ENCODE results near the gene RNASE7. TPM values are rescaled to one million over a fixed set of nuclear protein-coding genes. Genes with fewer than 3 reads are reported as not detected.

Gene RNASE7
- total RNA-seq, 1 experiment from 2014 or later: not detected

DNA sequence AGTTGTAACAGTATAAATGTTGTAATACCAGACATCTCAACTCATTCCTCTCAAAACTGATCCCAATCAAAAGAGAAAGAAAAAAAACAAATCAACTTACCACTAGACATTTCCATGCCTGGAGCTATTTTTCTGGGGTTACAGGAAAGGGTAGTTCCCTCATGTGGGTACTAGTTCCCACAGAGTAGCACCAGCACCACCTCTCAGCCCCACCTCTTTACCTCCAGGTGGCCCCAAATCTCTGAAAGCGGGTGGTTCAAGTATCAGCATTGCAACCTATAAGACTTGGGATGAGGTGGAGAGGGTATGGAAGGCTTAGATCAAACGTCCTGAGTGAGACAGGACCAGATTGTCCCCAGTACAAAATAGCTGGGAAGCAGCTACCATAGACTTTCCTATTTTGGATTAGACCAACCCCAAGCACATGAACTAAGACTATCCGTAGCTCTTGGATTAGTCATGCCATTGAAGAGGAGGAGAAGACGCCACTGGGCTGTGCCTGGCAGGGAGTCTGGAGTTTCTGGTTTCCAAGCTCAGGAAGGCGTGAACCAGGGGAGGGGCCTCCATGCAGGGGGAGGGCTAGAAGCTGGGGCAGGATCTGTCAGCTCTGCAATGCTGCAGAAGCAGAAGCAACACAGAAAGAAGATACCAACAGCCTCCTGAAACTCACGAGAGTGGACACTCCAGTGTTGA is 43.3 kb upstream of the RNASE7 start, which contains the start of gene SLC39A2:
SLC39A2 (plus strand) TSS at position 620 of the 693 bp plus-strand sequence. CDS start 154 bp downstream, outside the sequence.
- DNase-seq (ENCODE audit: low read depth, low spot score) (peak; percentile 33), ATAC-seq (peak; percentile 96)
- POLR2A ChIA-PET: interaction anchor here (0.8 to 1.3 kb wide), 2 partner anchors 9 to 28 kb away, joined by 3 to 4 read pairs; no protein-coding TSS in a partner anchor
- Histone ChIP-seq H3K4me2 (ENCODE audit: low read length) (peak within 1 kb of the TSS; percentile 61), H3K36me3 (ENCODE audit: control insufficient read depth in 1 of 2, insufficient read depth in 2 of 2, low read length in 2 of 2) (peaks cover 17 to 29% of the 10 kb centered on the region in 2 experiments; a peak in 3 of 4 replicates), H3K79me2 (ENCODE audit: insufficient read depth, low read length) (no peaks in the 10 kb centered on the region), H3K4me3 (replicated peaks in 1 of 2; ENCODE audit: low read depth in 1 of 2, low read length in 2 of 2) (0 out of 4 replicates have a peak within 1 kb of the TSS, but pooled peaks of 1 of the 2 experiments have one; percentile 7), H3K27me3 (ENCODE audit: insufficient read depth, low read length) (no peaks in the 10 kb centered on the region), H3K4me1 (ENCODE audit: control insufficient read depth in 1 of 2, insufficient read depth in 2 of 2, low read length in 2 of 2) (peaks cover 7 to 13% of the 10 kb centered on the region in 2 experiments; a peak in 3 of 4 replicates), H2AFZ (ENCODE audit: low read depth, low read length, poor library complexity, severe bottlenecking) (no peak within 1 kb of the TSS), H3K9me3 (ENCODE audit: control insufficient read depth in 1 of 2, insufficient read depth in 1 of 2, low read depth in 1 of 2, low read length in 2 of 2) (no peaks in the 10 kb centered on the region), H3K9me2 (ENCODE audit: insufficient read depth) (no peaks in the 10 kb centered on the region), H3K9ac (ENCODE audit: low read length) (no peak within 1 kb of the TSS), H4K20me1 (ENCODE audit: insufficient read depth) (no peaks in the 10 kb centered on the region), H3K27ac (ENCODE audit: low read depth, low read length) (no peak within 1 kb of the TSS)
- intact Hi-C loops (cut with micrococcal nuclease): no loop called here
- CTCF ChIA-PET: interaction anchor here (1.5 to 3.1 kb wide), 5 partner anchors 16 to 141 kb away, joined by 4 to 19 read pairs (median 7); no protein-coding TSS in a partner anchor
- RAD21 ChIA-PET (ENCODE audit: low non-redundant PET in 1 of 2, low total read pairs in 2 of 2, uncharacterized antibody in 2 of 2, unreplicated experiment in 2 of 2): no interaction called here
- no TSS peak for BruUV-seq (replicated peaks)
- TF ChIP-seq SRF (IDR thresholded peaks at IDR 0.05; ENCODE audit: low read depth) (no peak), YY1 (IDR thresholded peaks at IDR 0.05; ENCODE audit: extremely low read depth, insufficient replicate concordance, low read depth, low read length) (no peak), EGR1 (IDR thresholded peaks at IDR 0.05; ENCODE audit: low read depth) (no peak), EZH2 (IDR thresholded peaks at IDR 0.05) (no peak), CEBPB (IDR thresholded peaks at IDR 0.05; ENCODE audit: low read depth) (no peak), FOSL1 (IDR thresholded peaks at IDR 0.05; ENCODE audit: low read depth) (no peak), CBX3 (IDR thresholded peaks at IDR 0.05; ENCODE audit: low read depth) (no peak), POLR2A (IDR thresholded peaks at IDR 0.05; ENCODE audit: borderline replicate concordance, extremely low read depth, insufficient read depth, insufficient read length) (no peak)
- TF ChIP-seq, protein P1, sequence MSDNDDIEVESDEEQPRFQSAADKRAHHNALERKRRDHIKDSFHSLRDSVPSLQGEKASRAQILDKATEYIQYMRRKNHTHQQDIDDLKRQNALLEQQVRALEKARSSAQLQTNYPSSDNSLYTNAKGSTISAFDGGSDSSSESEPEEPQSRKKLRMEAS (IDR thresholded peaks at IDR 0.05): no peak
- TF ChIP-seq, protein P2, sequence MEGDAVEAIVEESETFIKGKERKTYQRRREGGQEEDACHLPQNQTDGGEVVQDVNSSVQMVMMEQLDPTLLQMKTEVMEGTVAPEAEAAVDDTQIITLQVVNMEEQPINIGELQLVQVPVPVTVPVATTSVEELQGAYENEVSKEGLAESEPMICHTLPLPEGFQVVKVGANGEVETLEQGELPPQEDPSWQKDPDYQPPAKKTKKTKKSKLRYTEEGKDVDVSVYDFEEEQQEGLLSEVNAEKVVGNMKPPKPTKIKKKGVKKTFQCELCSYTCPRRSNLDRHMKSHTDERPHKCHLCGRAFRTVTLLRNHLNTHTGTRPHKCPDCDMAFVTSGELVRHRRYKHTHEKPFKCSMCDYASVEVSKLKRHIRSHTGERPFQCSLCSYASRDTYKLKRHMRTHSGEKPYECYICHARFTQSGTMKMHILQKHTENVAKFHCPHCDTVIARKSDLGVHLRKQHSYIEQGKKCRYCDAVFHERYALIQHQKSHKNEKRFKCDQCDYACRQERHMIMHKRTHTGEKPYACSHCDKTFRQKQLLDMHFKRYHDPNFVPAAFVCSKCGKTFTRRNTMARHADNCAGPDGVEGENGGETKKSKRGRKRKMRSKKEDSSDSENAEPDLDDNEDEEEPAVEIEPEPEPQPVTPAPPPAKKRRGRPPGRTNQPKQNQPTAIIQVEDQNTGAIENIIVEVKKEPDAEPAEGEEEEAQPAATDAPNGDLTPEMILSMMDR (IDR thresholded peaks at IDR 0.05 in 2 of 3, conservative IDR thresholded peaks at IDR 0.05 in 1 of 3; ENCODE audit: borderline replicate concordance in 1 of 3, insufficient read depth in 1 of 3, low read depth in 2 of 3, low read length in 2 of 3): no peak
- TF ChIP-seq, protein P3, sequence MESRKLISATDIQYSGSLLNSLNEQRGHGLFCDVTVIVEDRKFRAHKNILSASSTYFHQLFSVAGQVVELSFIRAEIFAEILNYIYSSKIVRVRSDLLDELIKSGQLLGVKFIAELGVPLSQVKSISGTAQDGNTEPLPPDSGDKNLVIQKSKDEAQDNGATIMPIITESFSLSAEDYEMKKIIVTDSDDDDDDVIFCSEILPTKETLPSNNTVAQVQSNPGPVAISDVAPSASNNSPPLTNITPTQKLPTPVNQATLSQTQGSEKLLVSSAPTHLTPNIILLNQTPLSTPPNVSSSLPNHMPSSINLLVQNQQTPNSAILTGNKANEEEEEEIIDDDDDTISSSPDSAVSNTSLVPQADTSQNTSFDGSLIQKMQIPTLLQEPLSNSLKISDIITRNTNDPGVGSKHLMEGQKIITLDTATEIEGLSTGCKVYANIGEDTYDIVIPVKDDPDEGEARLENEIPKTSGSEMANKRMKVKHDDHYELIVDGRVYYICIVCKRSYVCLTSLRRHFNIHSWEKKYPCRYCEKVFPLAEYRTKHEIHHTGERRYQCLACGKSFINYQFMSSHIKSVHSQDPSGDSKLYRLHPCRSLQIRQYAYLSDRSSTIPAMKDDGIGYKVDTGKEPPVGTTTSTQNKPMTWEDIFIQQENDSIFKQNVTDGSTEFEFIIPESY (IDR thresholded peaks at IDR 0.05; ENCODE audit: extremely low read depth, insufficient replicate concordance, low read length): no peak
- TF ChIP-seq, protein P4, sequence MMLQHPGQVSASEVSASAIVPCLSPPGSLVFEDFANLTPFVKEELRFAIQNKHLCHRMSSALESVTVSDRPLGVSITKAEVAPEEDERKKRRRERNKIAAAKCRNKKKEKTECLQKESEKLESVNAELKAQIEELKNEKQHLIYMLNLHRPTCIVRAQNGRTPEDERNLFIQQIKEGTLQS (IDR thresholded peaks at IDR 0.05): no peak
